ENCODE measurements around the gene IFI27L1.

The IFI27L1 gene

GRCh38 chr14:94114589-94115057 is 33.5 kb downstream of the IFI27L1 start:
- DNase-seq (ENCODE audit: low read depth): no peak

- no peak for DNase-seq (ENCODE audit: low read depth)
Observed at GRCh38 chr14:94115058-94115591, 34.0 kb downstream of the IFI27L1 start.

- no peak for DNase-seq (ENCODE audit: low read depth)
Observed at GRCh38 chr14:94115631-94116030, 34.5 kb downstream of the IFI27L1 start.

- no peak for DNase-seq (ENCODE audit: low read depth)
Observed at GRCh38 chr14:94116701-94117100, 35.6 kb downstream of the IFI27L1 start.

- DNase-seq (ENCODE audit: low read depth): no peak
Observed at GRCh38 chr14:94117856-94118255, 36.7 kb downstream of the IFI27L1 start.

GRCh38 chr14:94119071-94119470 is 38.0 kb downstream of the IFI27L1 start:
- DNase-seq (ENCODE audit: low read depth): no peak

GRCh38 chr14:94120667-94121340 is 39.7 kb downstream of the IFI27L1 start:
- DNase-seq (ENCODE audit: low read depth): no peak

- no peak for DNase-seq (ENCODE audit: low read depth)
Observed at GRCh38 chr14:94121485-94121884, 40.4 kb downstream of the IFI27L1 start.

- DNase-seq (ENCODE audit: low read depth): no peak
Observed at GRCh38 chr14:94122438-94122837, 41.3 kb downstream of the IFI27L1 start.

- no peak for DNase-seq (ENCODE audit: low read depth)
Observed at GRCh38 chr14:94123296-94123695, 42.2 kb downstream of the IFI27L1 start.

- DNase-seq (ENCODE audit: low read depth): no peak
Observed at GRCh38 chr14:94123868-94124267, 42.8 kb downstream of the IFI27L1 start.

GRCh38 chr14:94124582-94125377 is 43.7 kb downstream of the IFI27L1 start:
- no peak for DNase-seq (ENCODE audit: low read depth)

GRCh38 chr14:94125659-94126418 is 44.7 kb downstream of the IFI27L1 start:
- no peak for DNase-seq (ENCODE audit: low read depth)

GRCh38 chr14:94126419-94126677 is 45.2 kb downstream of the IFI27L1 start:
- no peak for DNase-seq (ENCODE audit: low read depth)

GRCh38 chr14:94126800-94127199 is 45.7 kb downstream of the IFI27L1 start:
- DNase-seq (ENCODE audit: low read depth): no peak

- no peak for DNase-seq (ENCODE audit: low read depth)
Observed at GRCh38 chr14:94127330-94127729, 46.2 kb downstream of the IFI27L1 start.

- no peak for DNase-seq (ENCODE audit: low read depth)
Observed at GRCh38 chr14:94128216-94128839, 47.2 kb downstream of the IFI27L1 start.

- DNase-seq (ENCODE audit: low read depth): peak; percentile 46
Observed at GRCh38 chr14:94129111-94129757, 48.1 kb downstream of the IFI27L1 start, which contains the start of gene IFI27L2. Gene IFI27L2, minus strand, starts transcription at chr14:94129604. Its CDS starts 40 bp downstream, at chr14:94129564.

GRCh38 chr14:94129758-94130414 is 48.8 kb downstream of the IFI27L1 start:
- no peak for DNase-seq (ENCODE audit: low read depth)

- DNase-seq (ENCODE audit: low read depth): peak; percentile 31
Observed at GRCh38 chr14:94132285-94132887, 51.3 kb downstream of the IFI27L1 start.

GRCh38 chr14:94135476-94135875 is 54.4 kb downstream of the IFI27L1 start:
- DNase-seq (ENCODE audit: low read depth): no peak

All from activated T-helper 9 cell treated with anti-CD3 and anti-CD28 coated beads, Interleukin-2, amount 50 U/mL, for 16 hours (primary cell).